Activated naive CD4-positive, alpha-beta T cell treated with anti-CD3 and anti-CD28 coated beads, Interleukin-2, amount 50 U/mL, for 16 hours (primary cell): ENCODE results near the gene TBC1D5.

Experiments used
- DNase-seq: peaks from one replicate; pipeline ENCODE4 v3.0.0-alpha.2; 2020

TBC1D5 gene

GRCh38 chr3:17584066-17584465 lies 158.4 kb downstream of the TBC1D5 start:
- no peak for DNase-seq

- DNase-seq, result no peak
These were observed 158.9 kb downstream of the TBC1D5 start for GRCh38 chr3:17583530-17583929.

- no peak for DNase-seq
These were observed 160.9 kb downstream of the TBC1D5 start for GRCh38 chr3:17581421-17582080.

GRCh38 chr3:17580901-17581300 lies 161.5 kb downstream of the TBC1D5 start:
- no peak for DNase-seq

- no peak for DNase-seq
These were observed 163.0 kb downstream of the TBC1D5 start for GRCh38 chr3:17579289-17580031.

- no peak for DNase-seq
These were observed 164.5 kb downstream of the TBC1D5 start for GRCh38 chr3:17577796-17578520.

GRCh38 chr3:17573396-17573795 lies 169.0 kb downstream of the TBC1D5 start:
- DNase-seq, result no peak

- no peak for DNase-seq
These were observed 170.7 kb downstream of the TBC1D5 start for GRCh38 chr3:17571686-17572085.

- no peak for DNase-seq
These were observed 179.6 kb downstream of the TBC1D5 start for GRCh38 chr3:17562845-17563244.

- DNase-seq, result no peak
These were observed 183.9 kb downstream of the TBC1D5 start for GRCh38 chr3:17558565-17558964.

GRCh38 chr3:17557749-17558463 lies 184.5 kb downstream of the TBC1D5 start:
- no peak for DNase-seq

GRCh38 chr3:17555525-17555924 lies 186.9 kb downstream of the TBC1D5 start:
- DNase-seq, result no peak

GRCh38 chr3:17554078-17554477 lies 188.4 kb downstream of the TBC1D5 start:
- DNase-seq, result no peak

GRCh38 chr3:17553080-17553479 lies 189.4 kb downstream of the TBC1D5 start:
- DNase-seq, result no peak

- no peak for DNase-seq
These were observed 190.1 kb downstream of the TBC1D5 start for GRCh38 chr3:17552351-17552750.

GRCh38 chr3:17551895-17552294 lies 190.5 kb downstream of the TBC1D5 start:
- no peak for DNase-seq

- no peak for DNase-seq
These were observed 191.1 kb downstream of the TBC1D5 start for GRCh38 chr3:17551333-17551732.

- DNase-seq, result no peak
These were observed 191.8 kb downstream of the TBC1D5 start for GRCh38 chr3:17550624-17551023.

- DNase-seq, result no peak
These were observed 195.8 kb downstream of the TBC1D5 start for GRCh38 chr3:17546500-17547255.

GRCh38 chr3:17544632-17545031 lies 197.8 kb downstream of the TBC1D5 start:
- DNase-seq, result no peak

- DNase-seq, result no peak
These were observed 199.8 kb downstream of the TBC1D5 start for GRCh38 chr3:17542591-17542990.

GRCh38 chr3:17539436-17539835 lies 203.0 kb downstream of the TBC1D5 start:
- no peak for DNase-seq

- no peak for DNase-seq
These were observed 207.2 kb downstream of the TBC1D5 start for GRCh38 chr3:17535274-17535673.
